ENCODE results near the gene OR10T2. TPM values are rescaled to one million over a fixed set of nuclear protein-coding genes. Genes with fewer than 3 reads are reported as not detected.
"Not testable (repeated sequence)": the region's sequence is repeated elsewhere in the genome, so short reads cannot be mapped to it uniquely, and the experiment has no call there.

Gene OR10T2
- total RNA-seq, 1 donor from 2014 or later, result not detected

DNA sequence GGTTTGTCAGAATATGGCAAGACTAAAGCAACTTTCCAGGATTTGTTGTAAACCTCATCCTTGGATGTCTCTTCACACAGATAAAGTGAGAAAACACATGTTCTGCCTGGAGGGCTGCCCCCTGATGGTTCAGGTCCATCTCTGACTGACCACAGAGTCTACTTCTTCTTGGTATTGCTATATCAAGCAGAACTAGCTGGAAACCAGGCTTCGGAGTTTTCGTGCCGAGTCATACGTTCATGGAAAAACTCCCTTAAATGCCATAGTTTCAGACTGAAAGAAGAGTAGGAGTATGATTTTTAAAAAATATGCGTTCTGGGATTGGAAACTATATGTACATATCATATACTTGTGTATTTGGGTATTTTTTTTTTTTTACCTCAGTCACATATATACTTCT lies 5.8 kb downstream of the OR10T2 start:
- TF ChIP-seq, protein P1, sequence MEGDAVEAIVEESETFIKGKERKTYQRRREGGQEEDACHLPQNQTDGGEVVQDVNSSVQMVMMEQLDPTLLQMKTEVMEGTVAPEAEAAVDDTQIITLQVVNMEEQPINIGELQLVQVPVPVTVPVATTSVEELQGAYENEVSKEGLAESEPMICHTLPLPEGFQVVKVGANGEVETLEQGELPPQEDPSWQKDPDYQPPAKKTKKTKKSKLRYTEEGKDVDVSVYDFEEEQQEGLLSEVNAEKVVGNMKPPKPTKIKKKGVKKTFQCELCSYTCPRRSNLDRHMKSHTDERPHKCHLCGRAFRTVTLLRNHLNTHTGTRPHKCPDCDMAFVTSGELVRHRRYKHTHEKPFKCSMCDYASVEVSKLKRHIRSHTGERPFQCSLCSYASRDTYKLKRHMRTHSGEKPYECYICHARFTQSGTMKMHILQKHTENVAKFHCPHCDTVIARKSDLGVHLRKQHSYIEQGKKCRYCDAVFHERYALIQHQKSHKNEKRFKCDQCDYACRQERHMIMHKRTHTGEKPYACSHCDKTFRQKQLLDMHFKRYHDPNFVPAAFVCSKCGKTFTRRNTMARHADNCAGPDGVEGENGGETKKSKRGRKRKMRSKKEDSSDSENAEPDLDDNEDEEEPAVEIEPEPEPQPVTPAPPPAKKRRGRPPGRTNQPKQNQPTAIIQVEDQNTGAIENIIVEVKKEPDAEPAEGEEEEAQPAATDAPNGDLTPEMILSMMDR (IDR thresholded peaks at IDR 0.05), result no peak
- Histone ChIP-seq H3K9me3 (no peaks in the 10 kb centered on the region), H3K4me3 (no peak overlapping the region), H3K27me3 (no peaks in the 10 kb centered on the region), H3K36me3 (no peaks in the 10 kb centered on the region), H3K4me1 (no peaks in the 10 kb centered on the region), H3K27ac (no peak overlapping the region)
- no peak for DNase-seq (ENCODE audit: low spot score in 2 of 2)
- intact Hi-C loops (cut with DNase I), result no loop called here

DNA sequence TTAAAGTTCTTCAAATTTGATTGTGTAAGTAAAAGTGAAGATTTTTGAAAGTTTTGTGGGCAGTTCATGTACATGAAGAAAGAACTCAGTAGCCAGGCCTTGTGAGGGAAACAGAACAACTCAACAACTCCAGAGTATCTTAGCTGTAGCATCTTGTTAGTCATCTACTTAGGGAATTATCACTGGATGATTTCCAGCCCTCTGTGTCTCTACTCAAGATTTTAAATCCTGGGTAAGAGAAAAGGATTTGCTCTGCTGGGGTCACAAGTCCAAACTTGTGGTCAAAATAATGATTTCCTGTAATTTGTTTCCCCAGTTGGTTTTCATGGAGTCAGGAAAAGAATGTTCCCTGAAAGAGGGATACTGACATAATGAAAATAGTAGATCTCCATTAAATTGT lies 8.2 kb downstream of the OR10T2 start:
- H3K27me3 ChIP-seq, result no peaks in the 10 kb centered on the region
- no peak overlapping the region for H3K27ac ChIP-seq
- H3K9me3 ChIP-seq, result no peaks in the 10 kb centered on the region
- no peak overlapping the region for H3K4me3 ChIP-seq
- no peaks in the 10 kb centered on the region for H3K4me1 ChIP-seq
- TF ChIP-seq, protein P1 (IDR thresholded peaks at IDR 0.05), result no peak
- no peaks in the 10 kb centered on the region for H3K36me3 ChIP-seq
- intact Hi-C loops (cut with DNase I), result no loop called here
- no peak for DNase-seq (ENCODE audit: low spot score in 2 of 2)

DNA sequence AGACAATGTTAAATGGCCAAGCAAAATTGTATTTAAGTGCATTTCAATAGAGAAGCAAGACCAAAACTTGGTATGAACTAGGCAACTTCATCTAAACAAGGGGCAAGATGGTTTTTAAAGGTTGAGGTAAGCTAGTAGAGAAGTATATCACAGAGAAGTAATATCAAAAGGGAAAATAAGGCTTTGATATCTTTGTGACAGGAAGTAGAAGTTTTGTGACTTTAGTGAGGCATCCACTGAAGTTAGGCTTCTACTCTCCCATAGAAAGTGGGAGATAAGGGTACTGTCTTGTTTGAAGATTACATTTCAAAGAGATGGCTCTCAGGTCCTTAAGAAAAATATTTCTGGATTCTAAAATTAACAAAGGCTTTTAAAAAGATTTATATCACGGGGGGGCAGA lies 8.9 kb downstream of the OR10T2 start:
- DNase-seq (ENCODE audit: low spot score in 2 of 2), result no peak
- intact Hi-C loops (cut with DNase I), result no loop called here
- H3K27me3 ChIP-seq, result no peaks in the 10 kb centered on the region
- no peaks in the 10 kb centered on the region for H3K36me3 ChIP-seq
- TF ChIP-seq, protein P1 (IDR thresholded peaks at IDR 0.05), result no peak
- H3K4me3 ChIP-seq, result no peak overlapping the region
- no peaks in the 10 kb centered on the region for H3K9me3 ChIP-seq
- H3K4me1 ChIP-seq, result no peaks in the 10 kb centered on the region
- no peak overlapping the region for H3K27ac ChIP-seq

DNA sequence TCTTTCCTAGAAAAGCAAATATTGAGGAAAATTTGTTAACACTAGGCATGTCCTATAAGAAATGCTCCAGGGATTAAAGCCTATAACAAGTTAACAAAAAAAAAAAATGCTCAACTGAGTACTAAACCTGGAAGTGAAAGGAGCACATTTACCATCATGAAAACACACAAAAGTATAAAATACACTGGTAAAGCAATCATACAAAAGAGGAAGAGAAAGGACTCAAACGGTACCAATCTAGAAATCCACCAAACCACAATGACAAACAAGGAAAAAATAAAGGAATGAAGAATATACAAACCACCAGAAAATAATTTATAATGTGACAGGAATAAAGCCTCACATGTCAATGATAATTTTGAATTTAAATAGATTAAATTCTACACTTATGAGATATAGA lies 24.4 kb downstream of the OR10T2 start:
- no peaks in the 10 kb centered on the region for H3K4me1 ChIP-seq
- intact Hi-C loops (cut with DNase I), result no loop called here
- H3K36me3 ChIP-seq, result no peaks in the 10 kb centered on the region
- no peaks in the 10 kb centered on the region for H3K27me3 ChIP-seq
- H3K4me3 ChIP-seq, result no peak overlapping the region
- peaks cover 0 to 3% of the 10 kb centered on the region in 2 donors for H3K9me3 ChIP-seq
- H3K27ac ChIP-seq, result no peak overlapping the region
- TF ChIP-seq, protein P1 (IDR thresholded peaks at IDR 0.05), result no peak
- no peak for DNase-seq (ENCODE audit: low spot score in 2 of 2)

DNA sequence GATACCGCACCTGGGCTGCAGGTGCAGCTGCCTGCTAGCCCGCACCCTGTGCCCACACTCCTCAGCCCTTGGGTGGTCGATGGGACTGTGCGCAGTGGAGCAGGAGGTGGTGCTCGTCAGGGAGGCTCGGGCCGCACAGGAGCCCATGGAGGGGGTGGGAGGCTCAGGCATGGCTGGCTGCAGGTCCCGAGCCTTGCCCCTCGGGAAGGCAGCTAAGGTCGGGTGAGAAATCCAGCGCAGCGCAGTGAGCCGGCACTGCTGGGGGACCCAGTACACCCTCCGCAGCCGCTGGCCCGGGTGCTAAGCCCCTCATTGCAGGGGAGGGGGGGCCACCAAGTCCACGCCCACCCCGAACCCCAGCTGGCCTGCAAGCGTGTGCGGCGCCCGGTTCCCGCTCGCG lies 25.2 kb downstream of the OR10T2 start:
- H3K9me3 ChIP-seq; H3K27me3 ChIP-seq; H3K36me3 ChIP-seq; H3K27ac ChIP-seq; DNase-seq (ENCODE audit: low spot score in 2 of 2); intact Hi-C loops (cut with DNase I); H3K4me1 ChIP-seq; H3K4me3 ChIP-seq: not testable (repeated sequence)

DNA sequence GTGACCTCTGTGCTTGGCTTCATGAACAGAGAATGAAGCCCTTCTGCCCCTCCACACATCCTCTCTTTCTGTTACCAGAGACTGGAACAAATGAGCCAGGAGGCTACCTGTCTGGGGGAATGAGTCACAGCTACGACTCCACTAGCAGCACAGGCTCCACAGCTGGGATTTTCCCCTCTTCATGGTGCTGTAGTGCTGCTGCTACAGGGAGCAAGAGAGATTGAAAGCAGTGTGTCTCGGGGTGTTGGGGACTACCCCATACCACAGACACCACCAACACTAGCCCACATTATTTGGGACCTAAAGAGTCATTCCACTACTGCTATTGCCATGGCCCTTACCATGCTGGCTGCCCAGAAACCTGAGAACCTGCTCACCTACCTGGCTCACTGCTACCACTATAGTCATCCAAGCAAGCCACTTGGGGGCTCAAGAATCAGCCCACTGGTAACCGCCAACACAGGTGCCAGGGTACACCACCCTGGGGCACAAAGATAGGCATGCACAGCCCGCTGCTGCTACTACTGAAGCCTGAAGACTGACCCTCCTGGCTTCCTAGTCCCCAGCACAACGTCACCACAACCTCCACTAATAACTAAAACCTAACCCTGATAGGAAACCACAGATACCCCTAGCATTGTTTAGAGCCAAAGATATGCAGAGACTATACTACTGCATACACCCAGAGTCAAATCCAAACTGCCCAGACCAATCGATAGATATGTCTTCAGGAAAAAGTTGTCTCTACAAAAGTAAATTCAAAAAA lies 27.9 kb downstream of the OR10T2 start:
- Histone ChIP-seq H3K36me3 (no peaks in the 10 kb centered on the region), H3K27me3 (no peaks in the 10 kb centered on the region), H3K4me1 (no peaks in the 10 kb centered on the region), H3K4me3 (no peak overlapping the region), H3K9me3 (peaks cover 0 to 3% of the 10 kb centered on the region in 2 donors), H3K27ac (no peak overlapping the region)
- intact Hi-C loops (cut with DNase I), result no loop called here
- no peak for DNase-seq (ENCODE audit: low spot score in 2 of 2)
- TF ChIP-seq, protein P1 (IDR thresholded peaks at IDR 0.05), result no peak
